Body of pancreas (tissue), 4 donors: ENCODE data around the gene DTNB.

Experiments
- CTCF ChIP-seq, 7 experiments: fragments of 450-650 bp in 4 of 7; fragments of 200-600 bp in 3 of 7; sonication (generic) in 3 of 7; IDR thresholded peaks; one replicate each; pipeline ENCODE4 v1.5.1; 2016 to 2019; ENCODE audit warnings: antibody characterized with exemption in 7 of 7
- POLR2A ChIP-seq, 3 donors: fragments of 450-650 bp; IDR thresholded peaks; one replicate each; pipeline ENCODE4 v1.6.1; 2016; ENCODE audit warnings: antibody characterized with exemption in 3 of 3, mild to moderate bottlenecking in 2 of 3

GRCh38 chr2:25674077-25674362 is 643 bp upstream of the DTNB start:
- TF ChIP-seq CTCF (IDR thresholded peaks at IDR 0.05), result no peak
- no peak for TF ChIP-seq POLR2A (IDR thresholded peaks at IDR 0.05)
